ENCODE data around the gene RAB35. TPM values are rescaled to one million over a fixed set of nuclear protein-coding genes. Genes with fewer than 3 reads are reported as not detected.

RAB35 gene
- total and polyA plus RNA-seq, 9 of the 15 experiments (the other 6 are each of a cell fraction or from before 2014, with no cell fraction given) = 0.65 to 76.3 (median 38.9) TPM

DNA sequence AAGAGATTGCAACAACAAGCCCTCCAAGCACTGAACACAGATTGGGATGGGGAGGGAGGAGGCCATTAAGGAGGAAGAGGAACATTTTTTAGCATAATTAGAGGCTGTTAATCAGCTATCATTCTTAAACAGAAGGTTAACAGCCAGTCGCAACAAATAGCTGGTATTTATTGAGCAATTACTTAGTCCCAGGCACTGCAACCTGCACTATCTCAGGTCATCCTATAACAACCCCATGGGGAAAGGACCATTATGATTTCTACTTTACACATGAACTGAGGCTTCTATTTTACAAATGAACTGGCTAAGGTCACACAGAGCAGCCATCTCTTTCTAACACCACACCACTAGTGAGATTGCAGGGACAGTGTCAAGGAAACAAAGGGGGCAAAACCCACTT is 10.4 kb downstream of the RAB35 start:
- Histone ChIP-seq H3K9ac (ENCODE audit: insufficient read depth in 1 of 2, low read depth in 2 of 2, low read length in 2 of 2) (no peak overlapping the region), H3K4me2 (ENCODE audit: insufficient read depth, low read length) (no peak overlapping the region), H3K9me1 (ENCODE audit: control insufficient read depth, insufficient read depth, low read length) (no peaks in the 10 kb centered on the region), H3K4me3 (no peak overlapping the region), H3K4me1 (replicated peaks in 1 of 2; ENCODE audit: control insufficient read depth in 2 of 2, insufficient read depth in 2 of 2, low read length in 2 of 2) (peaks cover 3 to 31% of the 10 kb centered on the region in 2 experiments; a peak in 3 of 5 replicates), H2AFZ (ENCODE audit: low read depth, low read length) (no peak overlapping the region), H3K27me3 (ENCODE audit: control insufficient read depth in 2 of 2, insufficient read depth in 2 of 2, low read length in 2 of 2) (no peaks in the 10 kb centered on the region), H3K79me2 (ENCODE audit: control insufficient read depth, insufficient read depth, low read length) (peaks cover 80% of the 10 kb centered on the region), H3K36me3 (ENCODE audit: control insufficient read depth, insufficient read depth, low read length) (peaks cover 71% of the 10 kb centered on the region; the same call in 2 of the 3 replicates), H3K27ac (ENCODE audit: extremely low read depth, low read depth, low read length) (no peak overlapping the region), H3K9me3 (replicated peaks; ENCODE audit: control insufficient read depth, insufficient read depth, low read depth, low read length) (no peaks in the 10 kb centered on the region), H4K20me1 (replicated peaks; ENCODE audit: control insufficient read depth, insufficient read depth, low read length) (peaks cover 28% of the 10 kb centered on the region)
- no TSS peak for BruUV-seq (replicated peaks)
- DNase-seq (ENCODE audit: extremely low read depth in 1 of 4, low spot score in 3 of 4) = no peak
- ATAC-seq = no peak
- in situ Hi-C loops (cut with MboI) (no loop called here), intact Hi-C loops (cut with micrococcal nuclease) (no loop called here)
- 80% methylated on average over 1 of the region's 1 CpG for WGBS (ENCODE audit: insufficient coverage, low coverage, missing lambda C conversion rate)
- CTCF ChIA-PET (ENCODE audit: low intra/inter-chr PET ratio) = no interaction called here
- POLR2A ChIA-PET = no interaction called here
- no peak for FAIRE-seq
- TF ChIP-seq, protein P1, sequence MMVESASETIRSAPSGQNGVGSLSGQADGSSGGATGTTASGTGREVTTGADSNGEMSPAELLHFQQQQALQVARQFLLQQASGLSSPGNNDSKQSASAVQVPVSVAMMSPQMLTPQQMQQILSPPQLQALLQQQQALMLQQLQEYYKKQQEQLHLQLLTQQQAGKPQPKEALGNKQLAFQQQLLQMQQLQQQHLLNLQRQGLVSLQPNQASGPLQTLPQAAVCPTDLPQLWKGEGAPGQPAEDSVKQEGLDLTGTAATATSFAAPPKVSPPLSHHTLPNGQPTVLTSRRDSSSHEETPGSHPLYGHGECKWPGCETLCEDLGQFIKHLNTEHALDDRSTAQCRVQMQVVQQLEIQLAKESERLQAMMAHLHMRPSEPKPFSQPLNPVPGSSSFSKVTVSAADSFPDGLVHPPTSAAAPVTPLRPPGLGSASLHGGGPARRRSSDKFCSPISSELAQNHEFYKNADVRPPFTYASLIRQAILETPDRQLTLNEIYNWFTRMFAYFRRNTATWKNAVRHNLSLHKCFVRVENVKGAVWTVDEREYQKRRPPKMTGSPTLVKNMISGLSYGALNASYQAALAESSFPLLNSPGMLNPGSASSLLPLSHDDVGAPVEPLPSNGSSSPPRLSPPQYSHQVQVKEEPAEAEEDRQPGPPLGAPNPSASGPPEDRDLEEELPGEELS (CRISPR knock-in tag; IDR thresholded peaks at IDR 0.05; ENCODE audit: borderline replicate concordance) = no peak
- TF ChIP-seq HOXB6 (CRISPR knock-in tag; IDR thresholded peaks at IDR 0.05; ENCODE audit: borderline replicate concordance) = no peak
- no peak for TF ChIP-seq TEAD1 (CRISPR knock-in tag; IDR thresholded peaks at IDR 0.05)
- TF ChIP-seq JUND (IDR thresholded peaks at IDR 0.05; ENCODE audit: borderline replicate concordance, low read depth, low read length) = no peak
- no peak for TF ChIP-seq JUND (tag; IDR thresholded peaks at IDR 0.05; ENCODE audit: borderline replicate concordance, low read depth, low read length)
- TF ChIP-seq NUFIP1 (IDR thresholded peaks at IDR 0.05; ENCODE audit: partially characterized antibody) = no peak
- TF ChIP-seq, protein P2, sequence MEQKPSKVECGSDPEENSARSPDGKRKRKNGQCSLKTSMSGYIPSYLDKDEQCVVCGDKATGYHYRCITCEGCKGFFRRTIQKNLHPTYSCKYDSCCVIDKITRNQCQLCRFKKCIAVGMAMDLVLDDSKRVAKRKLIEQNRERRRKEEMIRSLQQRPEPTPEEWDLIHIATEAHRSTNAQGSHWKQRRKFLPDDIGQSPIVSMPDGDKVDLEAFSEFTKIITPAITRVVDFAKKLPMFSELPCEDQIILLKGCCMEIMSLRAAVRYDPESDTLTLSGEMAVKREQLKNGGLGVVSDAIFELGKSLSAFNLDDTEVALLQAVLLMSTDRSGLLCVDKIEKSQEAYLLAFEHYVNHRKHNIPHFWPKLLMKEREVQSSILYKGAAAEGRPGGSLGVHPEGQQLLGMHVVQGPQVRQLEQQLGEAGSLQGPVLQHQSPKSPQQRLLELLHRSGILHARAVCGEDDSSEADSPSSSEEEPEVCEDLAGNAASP (IDR thresholded peaks at IDR 0.05) = no peak
- no peak for TF ChIP-seq MAFF (IDR thresholded peaks at IDR 0.05; ENCODE audit: low read length)
- TF ChIP-seq MCM5 (IDR thresholded peaks at IDR 0.05; ENCODE audit: low read depth) = no peak
- TF ChIP-seq, protein P3, sequence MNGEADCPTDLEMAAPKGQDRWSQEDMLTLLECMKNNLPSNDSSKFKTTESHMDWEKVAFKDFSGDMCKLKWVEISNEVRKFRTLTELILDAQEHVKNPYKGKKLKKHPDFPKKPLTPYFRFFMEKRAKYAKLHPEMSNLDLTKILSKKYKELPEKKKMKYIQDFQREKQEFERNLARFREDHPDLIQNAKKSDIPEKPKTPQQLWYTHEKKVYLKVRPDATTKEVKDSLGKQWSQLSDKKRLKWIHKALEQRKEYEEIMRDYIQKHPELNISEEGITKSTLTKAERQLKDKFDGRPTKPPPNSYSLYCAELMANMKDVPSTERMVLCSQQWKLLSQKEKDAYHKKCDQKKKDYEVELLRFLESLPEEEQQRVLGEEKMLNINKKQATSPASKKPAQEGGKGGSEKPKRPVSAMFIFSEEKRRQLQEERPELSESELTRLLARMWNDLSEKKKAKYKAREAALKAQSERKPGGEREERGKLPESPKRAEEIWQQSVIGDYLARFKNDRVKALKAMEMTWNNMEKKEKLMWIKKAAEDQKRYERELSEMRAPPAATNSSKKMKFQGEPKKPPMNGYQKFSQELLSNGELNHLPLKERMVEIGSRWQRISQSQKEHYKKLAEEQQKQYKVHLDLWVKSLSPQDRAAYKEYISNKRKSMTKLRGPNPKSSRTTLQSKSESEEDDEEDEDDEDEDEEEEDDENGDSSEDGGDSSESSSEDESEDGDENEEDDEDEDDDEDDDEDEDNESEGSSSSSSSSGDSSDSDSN (IDR thresholded peaks at IDR 0.05; ENCODE audit: borderline replicate concordance in 1 of 2, low read depth in 2 of 2, low read length in 2 of 2) = no peak
- TF ChIP-seq NFIX (CRISPR knock-in tag; IDR thresholded peaks at IDR 0.05; ENCODE audit: low read depth) = no peak
- no peak for TF ChIP-seq ETS2 (tag; IDR thresholded peaks at IDR 0.05; ENCODE audit: borderline replicate concordance, poor library complexity, severe bottlenecking)
- no peak for TF ChIP-seq NCOA1 (IDR thresholded peaks at IDR 0.05; ENCODE audit: low read depth)
- TF ChIP-seq GTF2A2 (tag; IDR thresholded peaks at IDR 0.05) = no peak
- no peak for TF ChIP-seq CSDE1 (IDR thresholded peaks at IDR 0.05)
- TF ChIP-seq KDM5B (IDR thresholded peaks at IDR 0.05; ENCODE audit: insufficient replicate concordance, low read depth, low read length) = no peak
- TF ChIP-seq SRSF3 (IDR thresholded peaks at IDR 0.05; ENCODE audit: insufficient read depth, low read length) = no peak
